HG02870 (cell line): Measurements from ENCODE around the gene CCNK.

ENCODE experiments used
- ATAC-seq: cut with Tn5 transposase; IDR thresholded peaks from one replicate; pipeline ENCODE4 v1.9.1; 2021; ENCODE audit warnings: mild to moderate bottlenecking, moderate library complexity; ENCODE audit not compliant: unreplicated experiment

Gene CCNK

GRCh38 chr14:99532310-99532709, 51.1 kb downstream of the CCNK start:
- no peak for ATAC-seq

GRCh38 chr14:99534333-99534732, 53.1 kb downstream of the CCNK start:
- ATAC-seq = no peak

- ATAC-seq = no peak
Observed at GRCh38 chr14:99534863-99535262, 53.7 kb downstream of the CCNK start.

GRCh38 chr14:99535448-99535847, 54.2 kb downstream of the CCNK start:
- ATAC-seq = no peak

- no peak for ATAC-seq
Observed at GRCh38 chr14:99535908-99536778, 54.9 kb downstream of the CCNK start.

DNA sequence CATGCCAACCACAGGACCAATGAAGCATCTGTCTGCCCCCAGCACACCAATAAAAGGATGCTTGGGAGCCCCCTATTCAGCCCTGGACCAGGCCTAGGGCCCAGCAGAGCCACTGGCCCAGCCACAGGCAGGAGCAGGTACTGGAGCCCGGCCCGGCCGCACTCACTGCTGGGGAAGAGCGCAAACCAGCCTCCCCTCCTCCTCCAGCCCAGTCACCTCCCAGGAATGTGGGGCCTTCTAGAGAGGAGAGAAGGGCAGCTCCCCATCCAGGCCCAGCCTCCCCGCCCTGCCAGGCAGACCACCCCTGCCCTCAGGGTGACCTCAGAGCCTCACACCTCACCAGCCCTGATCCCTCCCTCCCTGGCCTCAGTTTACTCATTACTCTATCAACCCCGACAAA, 56.2 kb downstream of the CCNK start:
- no peak for ATAC-seq

DNA sequence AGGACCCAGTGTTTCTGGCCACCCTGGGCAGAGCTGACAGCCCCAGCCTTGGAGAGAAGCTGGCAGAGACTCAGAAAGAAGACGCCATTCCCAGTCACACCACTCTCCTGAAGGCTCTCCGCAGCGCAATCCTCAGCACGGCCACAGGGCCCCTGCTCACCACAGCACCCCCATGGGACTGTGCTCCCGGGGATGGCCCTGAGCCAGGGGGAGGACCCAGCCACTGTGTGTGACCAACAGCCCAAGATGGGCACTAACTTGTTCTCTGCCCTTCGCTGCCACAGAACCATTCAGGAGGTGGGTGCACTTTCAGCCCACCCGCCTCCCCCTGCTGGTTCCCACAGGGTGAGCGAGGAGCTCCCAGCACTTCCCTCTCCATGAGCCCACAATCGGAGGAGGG, 57.1 kb downstream of the CCNK start:
- ATAC-seq = no peak

- no peak for ATAC-seq
Observed at GRCh38 chr14:99538733-99539132, 57.5 kb downstream of the CCNK start.

GRCh38 chr14:99539491-99539890, 58.3 kb downstream of the CCNK start:
- ATAC-seq = no peak

DNA sequence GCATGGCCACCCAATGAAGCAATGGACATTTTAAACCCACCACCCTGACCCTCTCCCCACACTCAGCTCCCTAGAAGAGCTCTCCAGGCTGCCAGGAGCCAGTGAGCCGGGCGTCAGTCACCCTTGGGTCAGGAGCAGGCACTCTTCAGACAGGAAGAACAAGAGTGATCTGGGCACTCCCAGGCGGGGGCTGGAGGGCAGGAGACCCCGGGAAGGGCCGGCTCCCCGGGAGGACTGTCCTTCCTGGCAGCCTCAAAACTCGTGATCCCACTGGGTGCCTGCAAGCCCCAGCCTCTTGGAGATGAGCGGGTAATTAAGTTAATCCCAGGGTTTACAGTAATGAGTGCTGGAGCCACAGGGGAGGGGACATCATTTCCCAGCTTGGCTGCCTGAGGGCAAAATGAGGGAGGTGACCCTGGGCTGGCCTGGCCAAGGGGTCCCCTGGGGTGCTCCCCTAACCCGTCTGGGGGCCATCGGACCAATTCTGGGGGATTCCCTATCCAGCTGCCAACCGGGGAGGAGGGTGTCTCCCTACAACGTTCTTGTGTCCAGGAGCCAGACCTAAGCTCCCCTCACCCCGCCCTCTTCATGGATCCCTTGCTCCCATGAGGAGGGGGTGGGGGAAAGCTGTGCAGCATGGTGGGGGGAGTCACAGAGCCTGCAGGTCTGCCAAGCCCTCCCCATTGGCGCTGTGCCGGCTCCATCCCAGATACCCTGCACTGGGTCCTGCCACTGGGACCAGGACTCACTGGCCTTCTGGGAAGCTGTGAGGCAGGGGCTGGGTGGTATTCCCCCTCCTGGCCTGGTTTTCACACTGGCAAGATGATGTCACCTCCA, 59.2 kb downstream of the CCNK start:
- ATAC-seq = no peak

DNA sequence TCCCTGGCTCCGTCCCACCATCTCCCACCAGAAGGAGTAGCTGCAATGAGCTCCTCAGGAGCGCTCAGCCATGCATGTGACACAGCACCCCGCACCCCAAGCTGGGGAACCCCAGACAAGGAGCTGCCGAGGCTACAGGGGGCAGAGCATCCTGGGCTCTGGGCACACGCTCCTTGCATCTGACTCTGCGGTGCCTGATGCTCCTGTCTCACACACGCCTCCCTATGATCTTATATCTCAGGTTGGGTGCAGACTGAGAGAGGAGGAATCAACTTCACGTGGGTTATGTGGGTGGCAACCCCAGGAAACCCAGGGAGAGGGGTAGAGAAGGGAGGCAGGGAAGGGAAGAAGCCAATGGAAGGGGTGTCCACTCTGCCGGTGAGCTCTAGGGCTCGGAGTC, 60.0 kb downstream of the CCNK start:
- ATAC-seq = no peak

DNA sequence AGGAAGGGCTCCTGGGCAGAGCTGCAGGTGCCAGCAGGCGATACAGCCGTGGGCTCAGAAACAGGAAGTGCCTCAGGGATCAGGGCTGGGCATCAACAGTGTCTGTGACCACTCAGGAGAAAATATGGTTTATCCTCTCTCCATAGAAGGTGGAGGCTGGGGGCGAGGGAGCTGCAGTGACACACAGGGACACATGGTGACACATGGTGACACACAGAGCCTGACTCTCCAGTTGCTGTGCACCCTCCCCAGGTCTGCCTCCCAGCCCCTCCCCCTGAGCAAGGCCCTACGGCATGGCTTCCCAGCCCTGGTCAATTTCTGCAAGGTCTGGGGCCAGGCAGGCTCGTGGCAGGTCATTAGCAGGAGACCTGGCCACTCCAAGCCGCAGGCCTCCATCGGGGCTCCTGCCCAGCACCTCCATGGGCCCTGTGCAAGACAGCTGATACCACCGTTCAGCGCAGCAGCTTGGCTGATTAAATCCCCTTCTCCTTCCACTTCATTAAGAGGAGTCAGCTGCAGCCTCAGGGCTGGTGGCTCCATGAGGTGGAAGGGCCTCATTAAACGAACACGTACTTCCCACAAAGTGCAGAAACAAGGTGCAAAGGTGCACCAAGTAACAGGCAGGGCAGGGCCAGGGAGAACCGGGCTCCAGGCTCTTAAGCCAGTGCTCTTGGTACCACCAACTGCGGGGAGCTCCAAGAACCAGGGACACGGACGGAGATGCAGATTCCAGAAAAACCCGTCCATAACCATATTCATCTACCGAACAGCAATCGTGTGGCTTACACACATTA, 60.7 kb downstream of the CCNK start:
- no peak for ATAC-seq

- no peak for ATAC-seq
Observed at GRCh38 chr14:99542566-99542965, 61.4 kb downstream of the CCNK start.

- ATAC-seq = no peak
Observed at GRCh38 chr14:99543370-99543769, 62.2 kb downstream of the CCNK start.

- no peak for ATAC-seq
Observed at GRCh38 chr14:99543985-99544384, 62.8 kb downstream of the CCNK start.

DNA sequence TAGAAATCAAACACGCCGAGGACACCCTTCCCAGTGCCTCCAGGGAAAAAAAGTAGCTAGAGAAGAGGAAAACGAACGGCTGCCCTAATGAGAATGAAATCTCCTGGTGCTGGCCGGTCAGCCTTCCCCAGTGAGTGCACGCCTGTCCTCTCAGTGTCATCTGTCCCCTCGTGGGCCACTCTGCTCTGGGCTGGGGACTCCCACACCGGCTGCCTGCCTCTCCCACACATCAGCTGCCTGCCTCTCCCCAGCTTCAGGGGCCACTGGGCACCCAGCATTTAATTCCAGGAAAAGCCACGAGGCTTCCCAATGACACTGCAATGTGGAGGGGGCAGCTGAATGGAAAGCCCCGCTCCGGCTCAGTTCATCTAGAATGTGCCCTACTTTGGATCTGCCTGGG, 63.8 kb downstream of the CCNK start:
- no peak for ATAC-seq

GRCh38 chr14:99545586-99545985, 64.4 kb downstream of the CCNK start:
- no peak for ATAC-seq

GRCh38 chr14:99546234-99546879, 65.1 kb downstream of the CCNK start:
- no peak for ATAC-seq

DNA sequence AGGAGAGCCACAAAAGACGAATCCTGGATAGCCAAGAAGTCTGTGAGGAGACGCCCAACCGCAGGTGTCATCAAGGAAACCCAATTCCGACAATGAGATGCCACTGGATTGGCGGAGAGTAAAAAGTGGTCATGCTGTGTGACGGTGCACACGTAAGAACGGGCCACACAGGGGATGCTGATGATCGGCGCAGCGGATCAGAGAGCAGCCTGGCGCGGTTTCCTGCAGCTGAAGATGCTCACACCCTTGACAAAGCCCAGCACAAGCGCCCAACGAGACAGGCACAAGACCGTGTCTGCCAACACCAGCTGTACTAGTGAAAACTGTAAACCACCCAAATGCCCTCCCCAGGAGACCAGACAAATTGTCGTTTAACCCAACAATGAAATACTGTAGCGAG, 67.0 kb downstream of the CCNK start:
- ATAC-seq = no peak

DNA sequence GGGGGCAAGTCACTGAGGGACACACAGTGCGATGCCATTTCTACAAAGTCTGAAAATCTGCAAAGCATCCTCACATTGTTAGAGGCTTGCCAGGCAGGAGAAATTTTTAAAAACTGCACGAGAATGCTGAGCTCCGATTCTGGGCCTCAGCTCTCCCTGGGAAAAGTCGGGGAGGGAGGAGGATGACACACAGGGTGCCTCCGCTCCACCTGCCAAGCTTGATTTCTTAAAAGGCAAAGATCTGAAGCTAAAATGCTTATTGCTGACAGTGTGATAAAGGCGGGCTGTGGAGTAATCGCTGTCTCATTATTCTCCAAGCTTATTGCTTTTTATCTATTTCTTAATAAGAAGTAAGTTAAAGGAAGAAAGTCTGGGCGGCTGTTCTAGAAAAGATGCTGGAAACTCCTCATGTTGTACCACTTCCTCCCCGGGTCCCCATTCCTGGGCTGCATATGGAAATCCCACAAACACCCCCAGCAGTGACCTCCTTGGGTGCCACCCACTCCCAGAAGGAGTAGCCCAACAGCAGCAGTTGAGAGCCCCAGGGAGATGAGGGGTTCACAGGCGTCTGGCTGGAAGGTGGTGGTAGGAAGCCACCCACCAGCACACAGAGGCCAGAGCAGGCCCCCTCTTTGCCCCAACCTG, 67.8 kb downstream of the CCNK start:
- no peak for ATAC-seq
